WTC11 (cell line): ENCODE results near the gene POLK.

ENCODE experiments used
- CTCF ChIP-seq: fragments of 200-600 bp; IDR thresholded peaks from 2 replicates; pipeline ENCODE4 v1.8.0; 2022; ENCODE audit warnings: antibody characterized with exemption
- MAX ChIP-seq: sonication (generic); formaldehyde crosslinking; IDR thresholded peaks from 2 replicates; pipeline ENCODE4 v1.8.0; 2022; ENCODE audit warnings: mild to moderate bottlenecking, missing genetic modification reagents
- NR1H2 ChIP-seq: sonication (generic); formaldehyde crosslinking; IDR thresholded peaks from 2 replicates; pipeline ENCODE4 v1.9.0; 2021; ENCODE audit warnings: mild to moderate bottlenecking, moderate library complexity, missing genetic modification reagents

- TF ChIP-seq CTCF (no peak), MAX (no peak), NR1H2 (CRISPR knock-in tag) (no peak)
Measured at GRCh38 chr5:75550597-75550996, 38.9 kb downstream of the POLK start.
